SU-DHL-6 (cell line): ENCODE results near the gene OPN1SW.

Experiments used
- H2AFZ ChIP-seq: fragments of 200-600 bp; sonication (generic); 2 replicates; pipeline ENCODE4 v1.6.1; 2014; ENCODE audit warnings: low read depth, mild to moderate bottlenecking, moderate library complexity, mixed read lengths, antibody characterized with exemption, low read length; ENCODE audit not compliant: severe bottlenecking
- H3F3A ChIP-seq: fragments of 200-600 bp; shearing (Covaris generic); 2 replicates; pipeline ENCODE4 v1.6.0; 2016; ENCODE audit warnings: antibody characterized with exemption, mild to moderate bottlenecking; ENCODE audit not compliant: insufficient read depth
- H3K27ac ChIP-seq: fragments of 200-600 bp; sonication (generic); 2 replicates; pipeline ENCODE4 v1.5.1; 2016; ENCODE audit warnings: low read depth, mild to moderate bottlenecking, low read length, moderate library complexity, mixed read lengths
- H3K27me3 ChIP-seq: fragments of 200-600 bp; sonication (generic), shearing (Covaris generic); 2 replicates; pipeline ENCODE4 v1.6.0; 2014; ENCODE audit warnings: mild to moderate bottlenecking, low read length
- H3K36me3 ChIP-seq: fragments of 200-600 bp; sonication (generic); 2 replicates; pipeline ENCODE4 v1.6.1; 2014; ENCODE audit warnings: mild to moderate bottlenecking, low read length, mixed read lengths
- H3K4me2 ChIP-seq: fragments of 300-600, 200-600 bp; shearing (Covaris generic), sonication (generic); 2 replicates; pipeline ENCODE4 v1.6.0; 2014; ENCODE audit warnings: low read length, low read depth, mild to moderate bottlenecking; ENCODE audit not compliant: poor library complexity, severe bottlenecking
- H3K4me3 ChIP-seq: fragments of 200-600 bp; sonication (generic); 2 replicates; pipeline ENCODE4 v1.5.1; 2014; ENCODE audit warnings: antibody characterized with exemption, low read length, mild to moderate bottlenecking, mixed read lengths; ENCODE audit not compliant: insufficient read depth, poor library complexity, severe bottlenecking
- H3K79me2 ChIP-seq: fragments of 200-600 bp; sonication (generic); 2 replicates; pipeline ENCODE4 v1.6.1; 2014; ENCODE audit warnings: mild to moderate bottlenecking, low read length, moderate library complexity; ENCODE audit not compliant: insufficient read depth
- H3K9ac ChIP-seq: fragments of 200-600 bp; sonication (generic); 2 replicates; pipeline ENCODE4 v1.7.0; 2014; ENCODE audit warnings: mild to moderate bottlenecking, low read length
- H3K9me2 ChIP-seq: fragments of 200-600 bp; sonication (generic); replicated peaks from 2 replicates; pipeline ENCODE4 v1.6.1; 2014; ENCODE audit warnings: low read length; ENCODE audit not compliant: insufficient read depth
- H3K9me3 ChIP-seq: fragments of 200-600 bp; sonication (generic); 2 replicates; pipeline ENCODE4 v1.6.1; 2014; ENCODE audit warnings: low read length, mixed read lengths; ENCODE audit not compliant: insufficient read depth
- H4K20me1 ChIP-seq: fragments of 200-600 bp; sonication (generic); 2 replicates; pipeline ENCODE4 v1.6.1; 2014; ENCODE audit warnings: low read depth, mild to moderate bottlenecking, antibody characterized with exemption, low read length, moderate library complexity, mixed read lengths
- EZH2phosphoT487 ChIP-seq: fragments of 200-600 bp; sonication (generic), shearing (Covaris generic); conservative IDR thresholded peaks from 2 replicates; pipeline ENCODE4 v1.6.1; 2018; ENCODE audit warnings: mild to moderate bottlenecking, antibody characterized with exemption, low read length, moderate library complexity, mixed read lengths
- TF ChIP-seq, protein P1 (sequence below): fragments of 200-600 bp; sonication (generic); IDR thresholded peaks from one replicate; pipeline ENCODE4 v1.5.1; 2017; ENCODE audit warnings: antibody characterized with exemption, mild to moderate bottlenecking, low read length, moderate library complexity; ENCODE audit not compliant: insufficient read depth, poor library complexity, severe bottlenecking

OPN1SW gene

GRCh38 chr7:128794020-128794419, 18.4 kb upstream of the OPN1SW start:
- H3K9me2 ChIP-seq: no peaks in the 10 kb centered on the region
- no peaks in the 10 kb centered on the region for H3K9me3 ChIP-seq
- no peaks in the 10 kb centered on the region for H4K20me1 ChIP-seq
- no peak overlapping the region for H3K9ac ChIP-seq
- H3K4me2 ChIP-seq: no peak overlapping the region
- H3K4me3 ChIP-seq: no peak overlapping the region
- H3F3A ChIP-seq: no peaks in the 10 kb centered on the region
- H3K79me2 ChIP-seq: no peaks in the 10 kb centered on the region
- no peak overlapping the region for H2AFZ ChIP-seq
- no peaks in the 10 kb centered on the region for H3K36me3 ChIP-seq
- H3K27me3 ChIP-seq: no peaks in the 10 kb centered on the region
- no peak for TF ChIP-seq EZH2phosphoT487
- TF ChIP-seq, protein P1, sequence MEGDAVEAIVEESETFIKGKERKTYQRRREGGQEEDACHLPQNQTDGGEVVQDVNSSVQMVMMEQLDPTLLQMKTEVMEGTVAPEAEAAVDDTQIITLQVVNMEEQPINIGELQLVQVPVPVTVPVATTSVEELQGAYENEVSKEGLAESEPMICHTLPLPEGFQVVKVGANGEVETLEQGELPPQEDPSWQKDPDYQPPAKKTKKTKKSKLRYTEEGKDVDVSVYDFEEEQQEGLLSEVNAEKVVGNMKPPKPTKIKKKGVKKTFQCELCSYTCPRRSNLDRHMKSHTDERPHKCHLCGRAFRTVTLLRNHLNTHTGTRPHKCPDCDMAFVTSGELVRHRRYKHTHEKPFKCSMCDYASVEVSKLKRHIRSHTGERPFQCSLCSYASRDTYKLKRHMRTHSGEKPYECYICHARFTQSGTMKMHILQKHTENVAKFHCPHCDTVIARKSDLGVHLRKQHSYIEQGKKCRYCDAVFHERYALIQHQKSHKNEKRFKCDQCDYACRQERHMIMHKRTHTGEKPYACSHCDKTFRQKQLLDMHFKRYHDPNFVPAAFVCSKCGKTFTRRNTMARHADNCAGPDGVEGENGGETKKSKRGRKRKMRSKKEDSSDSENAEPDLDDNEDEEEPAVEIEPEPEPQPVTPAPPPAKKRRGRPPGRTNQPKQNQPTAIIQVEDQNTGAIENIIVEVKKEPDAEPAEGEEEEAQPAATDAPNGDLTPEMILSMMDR: peak; percentile 39
- no peak overlapping the region for H3K27ac ChIP-seq

GRCh38 chr7:128793181-128793547, 17.6 kb upstream of the OPN1SW start:
- no peaks in the 10 kb centered on the region for H3K27me3 ChIP-seq
- TF ChIP-seq EZH2phosphoT487: no peak
- TF ChIP-seq, protein P1: no peak
- H3K79me2 ChIP-seq: no peaks in the 10 kb centered on the region
- no peak overlapping the region for H3K9ac ChIP-seq
- H3K4me3 ChIP-seq: no peak overlapping the region
- no peaks in the 10 kb centered on the region for H4K20me1 ChIP-seq
- no peak overlapping the region for H3K4me2 ChIP-seq
- no peaks in the 10 kb centered on the region for H3K9me3 ChIP-seq
- no peak overlapping the region for H2AFZ ChIP-seq
- H3K27ac ChIP-seq: no peak overlapping the region
- no peaks in the 10 kb centered on the region for H3K9me2 ChIP-seq
- H3F3A ChIP-seq: no peaks in the 10 kb centered on the region
- H3K36me3 ChIP-seq: no peaks in the 10 kb centered on the region

- TF ChIP-seq, protein P1: no peak
- no peak for TF ChIP-seq EZH2phosphoT487
- H3K4me2 ChIP-seq: no peak overlapping the region
- no peaks in the 10 kb centered on the region for H3K27me3 ChIP-seq
- no peak overlapping the region for H2AFZ ChIP-seq
- H3K9me2 ChIP-seq: no peaks in the 10 kb centered on the region
- no peaks in the 10 kb centered on the region for H3K36me3 ChIP-seq
- no peak overlapping the region for H3K27ac ChIP-seq
- H3F3A ChIP-seq: no peaks in the 10 kb centered on the region
- no peaks in the 10 kb centered on the region for H3K79me2 ChIP-seq
- H3K9me3 ChIP-seq: no peaks in the 10 kb centered on the region
- no peak overlapping the region for H3K4me3 ChIP-seq
- H4K20me1 ChIP-seq: no peaks in the 10 kb centered on the region
- H3K9ac ChIP-seq: no peak overlapping the region
Measured at GRCh38 chr7:128792471-128793180, 17.0 kb upstream of the OPN1SW start.
